Stimulated activated CD8-positive, alpha-beta memory T cell treated with anti-CD3 and anti-CD28 coated beads, Interleukin-2, amount 100 ng/mL, for 48 hours (primary cell): Measurements from ENCODE around the gene NPHS1.
"Not testable (repeated sequence)": the region's sequence is repeated elsewhere in the genome, so short reads cannot be mapped to it uniquely, and the experiment has no call there.

Experiments used
- DNase-seq, 2 donors: peaks; one replicate each; pipeline ENCODE4 v3.0.0-alpha.2; 2020; ENCODE audit warnings: low read depth in 2 of 2

NPHS1 gene

GRCh38 chr19:35812220-35813042 lies 39.9 kb downstream of the NPHS1 start, which contains the start of gene PRODH2:
PRODH2 (minus strand) TSS chr19:35812845; CDS start chr19:35812805, 40 bp downstream.
- no peak for DNase-seq

GRCh38 chr19:35811317-35812219 lies 40.7 kb downstream of the NPHS1 start:
- no peak for DNase-seq

GRCh38 chr19:35807633-35808032 lies 44.7 kb downstream of the NPHS1 start:
- no peak for DNase-seq

GRCh38 chr19:35806597-35806996 lies 45.7 kb downstream of the NPHS1 start:
- DNase-seq = no peak

- no peak for DNase-seq
Measured at GRCh38 chr19:35805526-35806102, 46.7 kb downstream of the NPHS1 start.

GRCh38 chr19:35801828-35802227 lies 50.5 kb downstream of the NPHS1 start:
- no peak for DNase-seq

- DNase-seq = peak in 1 of 2 donors; percentile 8
Measured at GRCh38 chr19:35797663-35798062, 54.6 kb downstream of the NPHS1 start.

- DNase-seq = no peak
Measured at GRCh38 chr19:35796645-35797542, 55.4 kb downstream of the NPHS1 start.

GRCh38 chr19:35795564-35795963 lies 56.7 kb downstream of the NPHS1 start:
- DNase-seq = not testable (repeated sequence)

GRCh38 chr19:35793381-35794165 lies 58.7 kb downstream of the NPHS1 start:
- no peak for DNase-seq

- DNase-seq = no peak
Measured at GRCh38 chr19:35792888-35793287, 59.4 kb downstream of the NPHS1 start.

GRCh38 chr19:35792312-35792711 lies 60.0 kb downstream of the NPHS1 start:
- no peak for DNase-seq

GRCh38 chr19:35791814-35792279 lies 60.5 kb downstream of the NPHS1 start:
- no peak for DNase-seq

- no peak for DNase-seq
Measured at GRCh38 chr19:35790981-35791813, 61.1 kb downstream of the NPHS1 start.

- no peak for DNase-seq
Measured at GRCh38 chr19:35789978-35790944, 62.0 kb downstream of the NPHS1 start.

GRCh38 chr19:35789195-35789977 lies 62.9 kb downstream of the NPHS1 start:
- DNase-seq = no peak

- DNase-seq = no peak
Measured at GRCh38 chr19:35788205-35788960, 63.9 kb downstream of the NPHS1 start.
